A172 (cell line): Measurements from ENCODE around the gene TAS2R60. TPM values are rescaled to one million over a fixed set of nuclear protein-coding genes. Genes with fewer than 3 reads are reported as not detected.

Experiments
- DNase-seq: peaks from one replicate; pipeline ENCODE4 v3.0.0-alpha.2; 2015; ENCODE audit warnings: low spot score
- total RNA-seq: library from RNA; depleted of rRNA; stranded (reverse); fragments of >200 nt; shearing (Covaris generic); gene quantifications from 2 replicates; pipeline ENCODE4 v1.2.3, GENCODE V29; 2014

Gene TAS2R60
- total RNA-seq, 1 experiment from 2014 or later, result not detected

GRCh38 chr7:143439866-143440265 lies 3.4 kb upstream of the TAS2R60 start:
- no peak for DNase-seq

- DNase-seq, result no peak
These were observed 970 bp downstream of the TAS2R60 start for GRCh38 chr7:143444063-143444782.

- DNase-seq, result no peak
These were observed 1.5 kb downstream of the TAS2R60 start for GRCh38 chr7:143444785-143445184.

DNA sequence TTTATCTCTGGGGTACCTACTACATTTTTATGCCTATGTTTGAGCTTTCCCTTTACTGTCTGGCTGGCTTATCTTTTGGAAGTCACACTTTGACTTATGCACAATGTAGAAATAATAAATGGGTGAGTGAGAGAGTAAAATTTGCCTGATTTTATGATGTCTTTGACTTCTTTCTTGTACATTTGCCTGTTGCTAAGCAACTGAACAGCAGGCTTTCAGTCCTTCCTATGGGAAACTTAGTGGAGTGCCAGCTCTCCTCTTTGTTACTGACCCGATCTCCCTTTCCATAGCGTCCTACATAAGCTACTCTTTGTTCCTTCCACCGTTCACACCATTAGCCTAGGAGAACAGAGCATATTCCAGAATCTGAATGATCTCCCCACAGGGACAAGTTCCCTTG lies 4.2 kb downstream of the TAS2R60 start:
- no peak for DNase-seq

- no peak for DNase-seq
These were observed 5.2 kb downstream of the TAS2R60 start for GRCh38 chr7:143448429-143448828.

GRCh38 chr7:143449793-143450192 lies 6.5 kb downstream of the TAS2R60 start:
- no peak for DNase-seq

DNA sequence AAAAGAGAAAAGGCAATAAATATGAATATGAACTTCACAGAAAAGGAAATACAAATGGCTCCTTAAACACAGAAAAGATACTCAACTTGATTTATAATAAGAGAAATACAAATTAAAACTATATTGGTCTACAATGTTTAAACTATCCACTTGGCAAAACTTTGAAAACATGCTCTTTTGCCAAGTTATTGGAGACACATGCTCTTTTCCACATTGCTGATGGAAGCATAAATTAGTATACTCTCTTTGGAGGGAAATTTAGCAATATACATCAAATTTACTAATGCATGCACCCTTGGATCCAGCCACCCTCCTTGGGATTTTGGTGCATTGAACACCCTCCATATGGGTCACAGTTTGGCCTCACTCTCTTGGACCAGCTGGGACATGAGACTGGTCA lies 7.9 kb downstream of the TAS2R60 start:
- no peak for DNase-seq

GRCh38 chr7:143451746-143452145 lies 8.5 kb downstream of the TAS2R60 start:
- DNase-seq, result no peak

- DNase-seq, result no peak
These were observed 9.2 kb downstream of the TAS2R60 start for GRCh38 chr7:143452495-143452894.

- DNase-seq, result no peak
These were observed 10.9 kb downstream of the TAS2R60 start for GRCh38 chr7:143454091-143454680.

DNA sequence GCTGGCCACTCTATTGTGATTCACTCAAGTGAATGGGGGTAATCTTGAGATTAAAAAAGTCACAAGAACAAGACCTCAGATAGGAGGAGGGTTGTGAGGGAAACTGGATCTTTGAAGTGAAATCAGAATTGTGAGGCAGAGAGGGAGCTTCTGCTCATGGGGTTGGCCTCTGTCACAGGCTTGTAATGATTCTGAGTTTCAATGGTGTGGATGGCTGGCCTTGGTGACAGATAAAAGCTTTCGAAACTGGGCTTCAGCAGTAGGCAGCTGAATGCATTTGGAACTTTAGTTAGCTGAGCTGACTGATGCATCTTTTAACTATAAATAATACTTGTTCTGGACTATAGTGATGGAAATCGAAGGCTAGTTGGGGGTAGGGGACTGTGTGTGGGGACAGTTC lies 12.2 kb downstream of the TAS2R60 start:
- DNase-seq, result no peak

DNA sequence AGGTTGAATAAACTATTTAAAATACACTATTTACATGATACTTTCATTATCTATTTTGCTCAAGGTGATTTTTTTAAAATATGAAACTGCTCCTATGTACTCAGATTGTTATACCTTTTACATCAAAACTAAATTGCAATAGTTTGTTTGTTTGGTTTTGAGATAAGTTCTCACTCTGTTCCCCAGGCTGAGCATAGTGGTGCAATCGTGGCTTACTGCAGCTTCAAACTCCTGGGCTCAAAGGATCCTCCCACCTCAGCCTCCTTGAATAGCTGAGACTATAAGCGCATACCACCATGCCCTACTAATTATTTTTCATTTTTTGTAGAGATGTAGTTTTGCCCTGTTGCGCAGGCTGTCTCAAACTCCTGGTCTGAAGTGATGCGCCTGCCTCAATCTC lies 12.7 kb downstream of the TAS2R60 start:
- DNase-seq, result no peak

DNA sequence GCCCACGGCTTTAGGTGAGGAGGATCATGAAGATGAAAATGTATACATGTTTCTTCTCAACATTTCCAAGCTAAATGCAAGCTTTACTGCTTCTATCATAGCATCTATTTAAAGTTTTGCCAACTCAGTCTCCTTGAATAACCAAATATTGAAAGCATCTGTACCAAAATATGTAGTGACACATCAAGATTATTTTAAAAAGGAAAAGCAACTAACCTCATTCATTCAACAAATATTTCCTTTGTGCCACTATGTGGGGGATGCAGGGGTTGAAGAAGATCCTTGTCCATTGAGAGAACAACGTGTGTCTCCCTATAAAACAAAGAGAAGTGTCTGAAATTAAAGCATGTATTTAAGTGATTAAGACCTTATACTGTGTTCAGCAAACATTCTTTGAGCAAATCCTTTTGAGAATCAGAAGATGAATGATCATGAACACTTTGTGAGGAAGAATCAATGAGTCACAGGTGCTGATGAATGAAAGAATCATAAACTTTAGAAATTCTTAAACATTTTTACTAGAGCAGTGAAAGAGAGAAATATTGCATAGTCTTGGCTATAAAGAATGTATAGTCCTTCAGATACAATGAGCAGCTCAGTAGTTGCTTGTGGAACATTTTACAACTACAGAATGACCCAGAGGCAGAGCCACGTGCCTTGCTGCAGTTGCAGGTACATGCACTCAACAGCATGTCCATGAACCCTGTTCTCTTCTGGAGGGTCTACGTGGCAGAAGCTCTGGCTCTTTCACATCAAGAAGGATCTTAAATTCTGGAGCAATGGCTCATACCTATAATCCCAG lies 13.9 kb downstream of the TAS2R60 start:
- no peak for DNase-seq

- DNase-seq, result no peak
These were observed 15.0 kb downstream of the TAS2R60 start for GRCh38 chr7:143458263-143458662.

DNA sequence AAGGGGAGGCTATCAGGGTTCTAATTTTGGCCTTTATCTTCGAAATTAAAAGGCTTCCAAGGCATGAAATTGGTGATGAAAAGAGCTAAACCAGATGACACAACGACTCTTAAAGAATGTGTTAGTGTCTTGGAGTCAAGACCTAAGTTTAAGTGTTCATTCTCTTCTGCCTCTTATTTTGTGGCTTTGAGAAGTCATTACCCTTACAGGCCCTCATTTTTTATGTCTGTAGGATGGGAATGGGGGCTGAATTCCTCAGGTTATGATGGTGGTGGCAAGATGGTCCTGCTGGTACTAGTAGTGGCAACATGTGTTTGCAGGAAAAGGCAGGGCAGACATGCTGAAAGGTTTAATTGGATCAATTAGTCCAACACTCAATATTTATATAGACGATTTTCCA lies 15.4 kb downstream of the TAS2R60 start:
- no peak for DNase-seq

DNA sequence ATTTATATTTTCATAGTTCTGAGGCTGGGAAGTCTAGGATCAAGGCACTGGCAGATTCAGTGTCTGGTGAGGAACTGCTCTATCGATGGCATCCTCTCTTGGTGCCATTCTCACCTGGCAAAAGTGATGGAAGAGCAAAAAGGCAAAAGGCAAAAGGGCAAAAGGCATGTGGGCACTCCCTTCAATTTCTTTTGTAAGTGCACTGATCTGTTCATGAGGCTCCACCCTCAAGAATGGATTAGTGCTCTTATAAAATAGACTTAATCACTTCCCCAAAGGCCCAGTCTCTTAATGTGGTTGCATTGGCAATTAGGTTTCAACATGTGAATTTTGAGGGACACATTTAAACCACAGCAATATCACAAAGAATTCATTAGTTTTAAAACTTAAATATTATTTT lies 16.1 kb downstream of the TAS2R60 start:
- DNase-seq, result no peak

DNA sequence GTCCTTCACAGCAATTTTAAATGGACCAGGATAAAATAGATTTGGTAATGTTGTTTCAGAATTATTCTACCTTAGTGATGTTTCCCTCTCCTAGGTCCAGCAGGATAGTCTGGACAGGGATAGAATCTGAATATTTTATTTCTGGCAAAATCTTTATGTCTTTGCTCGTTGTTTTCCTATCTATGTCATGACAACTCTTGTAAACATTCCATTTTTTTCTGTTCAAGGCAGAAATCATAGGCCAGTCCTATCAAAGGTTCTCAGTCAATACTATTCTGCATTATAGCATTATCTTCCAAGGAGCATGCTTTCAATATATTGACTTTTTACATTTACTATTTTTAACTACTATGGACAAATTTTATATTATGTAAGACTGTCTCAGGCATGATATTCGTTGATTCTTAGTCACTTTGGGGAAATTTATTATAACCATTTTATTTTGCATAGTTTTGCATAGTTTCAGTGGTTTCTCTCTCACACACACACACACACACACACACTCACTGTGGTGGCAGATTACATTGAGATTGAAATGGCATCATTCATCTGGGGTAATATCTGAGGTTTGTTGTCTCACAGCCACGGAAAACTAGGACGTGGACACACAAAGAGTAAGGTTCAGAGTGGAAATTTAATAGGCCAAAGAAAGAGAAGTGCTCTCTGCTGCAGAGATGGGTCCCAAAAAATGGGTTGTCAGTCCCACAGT lies 17.2 kb downstream of the TAS2R60 start:
- no peak for DNase-seq

GRCh38 chr7:143462045-143462444 lies 18.8 kb downstream of the TAS2R60 start:
- no peak for DNase-seq

GRCh38 chr7:143463556-143463955 lies 20.3 kb downstream of the TAS2R60 start:
- no peak for DNase-seq

- no peak for DNase-seq
These were observed 20.7 kb downstream of the TAS2R60 start for GRCh38 chr7:143463957-143464356.

DNA sequence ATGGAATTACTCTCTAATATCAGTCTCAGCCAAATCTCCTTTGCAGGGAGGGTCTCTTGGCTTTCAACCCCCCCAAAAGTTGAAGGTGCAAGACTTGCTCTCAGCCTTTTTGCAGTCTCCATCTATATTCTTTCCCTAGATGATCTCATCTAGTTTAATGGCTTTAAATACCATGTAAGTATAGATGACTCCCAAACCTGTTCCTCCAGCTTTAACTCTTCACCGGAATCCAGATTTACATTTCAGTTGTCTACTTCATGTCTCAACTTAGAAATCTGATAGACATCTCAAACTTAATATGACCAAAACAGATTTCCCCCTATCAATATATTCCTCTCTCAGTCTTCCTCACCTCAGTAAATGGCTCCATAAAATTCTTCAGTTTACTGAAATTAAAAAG lies 24.5 kb downstream of the TAS2R60 start:
- DNase-seq, result no peak

- peak; percentile 64 for DNase-seq
These were observed 28.9 kb downstream of the TAS2R60 start for GRCh38 chr7:143472071-143472689.
